NT2/D1 (cell line): ENCODE measurements around the gene PIK3R4.

Source experiments
- DNase-seq: peaks from one replicate; pipeline ENCODE4 v3.0.0-alpha.2; 2011; ENCODE audit warnings: low read depth, low spot score
- H3K27me3 ChIP-seq: 2 replicates; pipeline ENCODE4 v1.6.0; 2011; ENCODE audit warnings: mild to moderate bottlenecking; ENCODE audit not compliant: insufficient read length, insufficient read depth
- H3K36me3 ChIP-seq: 2 replicates; pipeline ENCODE4 v1.6.1; 2011; ENCODE audit warnings: mild to moderate bottlenecking, low read length, mixed read lengths; ENCODE audit not compliant: insufficient read depth, insufficient read length
- H3K4me1 ChIP-seq: 2 replicates; pipeline ENCODE4 v1.5.1; 2011; ENCODE audit not compliant: insufficient read depth, insufficient read length
- H3K4me3 ChIP-seq: 2 replicates; pipeline ENCODE4 v1.5.1; 2011; ENCODE audit warnings: low read depth; ENCODE audit not compliant: insufficient read length
- H3K9ac ChIP-seq: 2 replicates; pipeline ENCODE4 v1.6.0; 2011; ENCODE audit warnings: low read depth; ENCODE audit not compliant: insufficient read length
- H3K9me3 ChIP-seq: 2 replicates; pipeline ENCODE4 v1.5.1; 2011; ENCODE audit warnings: mild to moderate bottlenecking, low read length; ENCODE audit not compliant: insufficient read depth
- SUZ12 ChIP-seq: IDR thresholded peaks from 2 replicates; pipeline ENCODE4 v1.6.1; 2011; ENCODE audit not compliant: insufficient read length, insufficient read depth; ENCODE audit errors: extremely low read depth
- YY1 ChIP-seq: IDR thresholded peaks from 2 replicates; pipeline ENCODE4 v1.6.1; 2011; ENCODE audit not compliant: insufficient read length, insufficient read depth
- ZNF274 ChIP-seq: IDR thresholded peaks from 2 replicates; pipeline ENCODE4 v1.6.1; 2011; ENCODE audit warnings: mild to moderate bottlenecking, low read depth, low read length

The PIK3R4 gene

GRCh38 chr3:130746246-130747039, at the start of gene PIK3R4:
PIK3R4 (minus strand) TSS chr3:130746829; CDS start chr3:130745218, 1,611 bp downstream.
- Histone ChIP-seq H3K9ac (peak within 1 kb of the TSS; percentile 97), H3K9me3 (no peaks in the 10 kb centered on the region), H3K4me1 (no peaks in the 10 kb centered on the region), H3K36me3 (peaks cover 37% of the 10 kb centered on the region), H3K4me3 (peak within 1 kb of the TSS; percentile 92), H3K27me3 (no peaks in the 10 kb centered on the region)
- TF ChIP-seq SUZ12 (no peak), ZNF274 (no peak), YY1 (no peak)
- peak; percentile 96 for DNase-seq

- H3K36me3 ChIP-seq: no peaks in the 10 kb centered on the region
- no peaks in the 10 kb centered on the region for H3K9me3 ChIP-seq
- H3K27me3 ChIP-seq: no peaks in the 10 kb centered on the region
- DNase-seq: no peak
- H3K9ac ChIP-seq: no peak overlapping the region
- no peaks in the 10 kb centered on the region for H3K4me1 ChIP-seq
- TF ChIP-seq ZNF274: no peak
- TF ChIP-seq SUZ12: no peak
- TF ChIP-seq YY1: no peak
- H3K4me3 ChIP-seq: no peak overlapping the region
These were observed 48.8 kb upstream of the PIK3R4 start for GRCh38 chr3:130795396-130795795.

- DNase-seq: no peak
These were observed 45.6 kb upstream of the PIK3R4 start for GRCh38 chr3:130792246-130792645.

GRCh38 chr3:130789782-130790322, 43.2 kb upstream of the PIK3R4 start:
- H3K36me3 ChIP-seq: no peaks in the 10 kb centered on the region
- no peak overlapping the region for H3K4me3 ChIP-seq
- H3K9ac ChIP-seq: no peak overlapping the region
- H3K27me3 ChIP-seq: no peaks in the 10 kb centered on the region
- no peak for DNase-seq
- H3K4me1 ChIP-seq: no peaks in the 10 kb centered on the region
- no peaks in the 10 kb centered on the region for H3K9me3 ChIP-seq
- TF ChIP-seq SUZ12: no peak
- TF ChIP-seq YY1: no peak
- no peak for TF ChIP-seq ZNF274

More at GRCh38 chr3:130792246-130792645, 45.6 kb upstream of the PIK3R4 start:
- Histone ChIP-seq H3K9ac (no peak overlapping the region), H3K27me3 (no peaks in the 10 kb centered on the region), H3K9me3 (no peaks in the 10 kb centered on the region), H3K36me3 (no peaks in the 10 kb centered on the region), H3K4me3 (no peak overlapping the region), H3K4me1 (no peaks in the 10 kb centered on the region)
- TF ChIP-seq ZNF274: no peak
- TF ChIP-seq YY1: no peak
- TF ChIP-seq SUZ12: no peak

- no peak overlapping the region for H3K9ac ChIP-seq
- no peak for DNase-seq
- no peaks in the 10 kb centered on the region for H3K4me1 ChIP-seq
- TF ChIP-seq SUZ12 (no peak), YY1 (no peak), ZNF274 (no peak)
- H3K36me3 ChIP-seq: no peaks in the 10 kb centered on the region
- H3K27me3 ChIP-seq: no peaks in the 10 kb centered on the region
- H3K4me3 ChIP-seq: no peak overlapping the region
- H3K9me3 ChIP-seq: no peaks in the 10 kb centered on the region
These were observed 40.9 kb upstream of the PIK3R4 start for GRCh38 chr3:130787422-130788068.

GRCh38 chr3:130786306-130786705, 39.7 kb upstream of the PIK3R4 start:
- Histone ChIP-seq H3K4me3 (no peak overlapping the region), H3K36me3 (no peaks in the 10 kb centered on the region), H3K9ac (no peak overlapping the region), H3K9me3 (no peaks in the 10 kb centered on the region), H3K27me3 (no peaks in the 10 kb centered on the region), H3K4me1 (no peaks in the 10 kb centered on the region)
- no peak for DNase-seq
- no peak for TF ChIP-seq YY1
- TF ChIP-seq ZNF274: no peak
- TF ChIP-seq SUZ12: no peak

- no peaks in the 10 kb centered on the region for H3K27me3 ChIP-seq
- no peaks in the 10 kb centered on the region for H3K9me3 ChIP-seq
- TF ChIP-seq YY1: no peak
- TF ChIP-seq SUZ12: no peak
- TF ChIP-seq ZNF274: no peak
- H3K36me3 ChIP-seq: no peaks in the 10 kb centered on the region
- no peaks in the 10 kb centered on the region for H3K4me1 ChIP-seq
- no peak overlapping the region for H3K4me3 ChIP-seq
- H3K9ac ChIP-seq: no peak overlapping the region
- no peak for DNase-seq
These were observed 37.0 kb upstream of the PIK3R4 start for GRCh38 chr3:130783629-130784028.
